GM19452 (cell line): ENCODE data around the gene SLIT3.

Source experiments
- ATAC-seq: cut with Tn5 transposase; IDR thresholded peaks from one replicate; pipeline ENCODE4 v1.9.1; 2021; ENCODE audit not compliant: unreplicated experiment

The SLIT3 gene

DNA sequence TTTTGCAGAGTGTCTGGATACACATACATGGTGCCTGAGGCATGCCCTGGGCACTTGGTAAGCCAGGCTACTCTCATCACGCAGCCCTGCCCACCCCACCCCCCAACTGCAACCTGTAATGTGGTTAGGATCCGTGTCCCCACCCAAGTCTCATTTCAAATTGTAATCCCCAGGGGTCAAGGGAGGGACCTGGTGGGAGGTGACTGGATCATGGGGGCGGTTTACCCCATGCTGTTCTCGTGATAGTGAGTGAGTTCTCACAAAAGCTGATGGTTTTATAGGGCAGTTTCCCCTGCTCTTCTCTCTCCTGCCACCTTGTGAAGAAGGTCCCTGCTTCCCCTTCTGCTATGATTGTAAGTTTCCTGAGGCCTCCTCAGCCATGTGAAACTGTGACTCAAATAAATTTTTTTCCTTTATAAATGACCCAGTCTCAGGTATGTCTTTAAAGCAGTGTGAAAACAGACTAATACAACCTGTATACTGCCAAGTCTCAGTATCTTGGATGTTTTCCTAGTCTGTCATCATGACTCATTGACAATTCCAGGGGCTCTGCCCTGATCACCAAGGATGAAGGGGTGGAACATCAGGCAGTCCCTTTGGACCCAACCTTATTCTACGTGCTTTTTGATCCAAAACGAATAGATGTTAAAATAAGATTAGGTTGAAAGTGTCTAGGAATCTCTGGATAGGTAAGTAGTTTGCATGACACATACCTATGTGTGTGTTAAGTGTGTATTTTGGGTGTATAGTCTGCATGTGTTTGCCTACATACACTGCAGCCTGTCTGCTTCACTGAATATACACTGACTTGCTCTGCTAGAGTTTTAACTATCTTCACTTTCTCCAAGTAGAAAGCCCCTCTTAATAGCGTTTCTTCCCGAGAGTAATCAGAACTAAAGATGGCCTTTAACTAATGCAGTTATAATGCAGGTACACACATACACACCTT is 293.8 kb downstream of the SLIT3 start:
- no peak for ATAC-seq

DNA sequence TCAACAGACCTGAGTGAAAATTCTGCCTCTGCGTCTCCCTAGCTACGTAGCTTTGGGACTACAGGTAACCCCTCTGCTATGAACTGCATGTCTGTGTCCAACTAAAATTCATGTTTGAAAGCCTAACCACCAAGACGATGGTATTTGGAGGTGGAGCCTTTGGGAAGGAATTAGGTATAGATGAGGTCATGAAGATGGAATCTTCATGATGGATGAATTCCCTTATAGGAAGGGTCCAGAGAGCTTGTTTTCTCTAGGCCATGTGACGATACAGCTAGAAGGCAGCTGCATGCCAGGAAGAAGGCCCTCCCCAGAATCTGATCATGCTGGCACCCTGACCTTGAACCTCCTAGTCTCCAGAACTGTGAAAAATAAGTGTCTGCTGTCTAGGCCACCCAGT is 296.4 kb downstream of the SLIT3 start:
- no peak for ATAC-seq

DNA sequence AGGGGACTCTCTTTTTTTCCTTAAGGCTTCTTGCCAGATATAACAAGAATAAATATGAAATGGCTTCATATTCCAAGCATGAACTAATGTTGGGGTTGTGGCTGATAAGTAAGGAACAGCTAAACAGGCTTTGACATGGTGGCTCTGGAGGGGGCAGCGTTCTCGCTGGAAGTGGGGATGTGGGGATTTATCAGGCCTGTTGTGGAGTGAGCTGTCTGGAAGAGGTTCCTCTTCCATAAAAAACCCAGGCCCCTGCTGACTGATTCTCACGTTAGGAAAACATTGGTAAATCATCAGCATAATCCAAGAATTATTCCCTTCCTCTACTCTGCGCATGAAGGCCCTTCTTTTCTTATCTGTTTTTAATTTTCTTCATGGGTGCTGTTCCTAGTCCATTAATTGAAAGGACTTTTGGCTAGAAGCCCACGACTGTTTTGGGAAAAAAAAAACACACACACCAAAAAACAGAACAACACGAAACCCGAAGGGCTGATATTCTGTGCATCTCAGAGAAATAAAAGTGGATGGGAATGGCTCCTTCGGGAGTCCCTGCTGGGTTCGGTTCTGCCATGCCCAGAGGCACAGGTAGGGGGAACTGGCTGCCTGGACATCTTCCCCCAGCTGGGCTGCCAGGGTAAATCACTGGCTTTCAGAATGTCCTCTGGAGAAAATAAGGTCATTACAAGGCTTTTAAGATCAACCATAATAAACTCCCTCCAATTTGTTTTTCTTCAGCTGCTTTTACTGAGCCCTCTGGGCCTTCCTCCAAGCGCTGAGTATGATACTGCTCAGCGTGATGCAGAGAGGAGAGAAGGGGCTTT is 297.0 kb downstream of the SLIT3 start:
- no peak for ATAC-seq

DNA sequence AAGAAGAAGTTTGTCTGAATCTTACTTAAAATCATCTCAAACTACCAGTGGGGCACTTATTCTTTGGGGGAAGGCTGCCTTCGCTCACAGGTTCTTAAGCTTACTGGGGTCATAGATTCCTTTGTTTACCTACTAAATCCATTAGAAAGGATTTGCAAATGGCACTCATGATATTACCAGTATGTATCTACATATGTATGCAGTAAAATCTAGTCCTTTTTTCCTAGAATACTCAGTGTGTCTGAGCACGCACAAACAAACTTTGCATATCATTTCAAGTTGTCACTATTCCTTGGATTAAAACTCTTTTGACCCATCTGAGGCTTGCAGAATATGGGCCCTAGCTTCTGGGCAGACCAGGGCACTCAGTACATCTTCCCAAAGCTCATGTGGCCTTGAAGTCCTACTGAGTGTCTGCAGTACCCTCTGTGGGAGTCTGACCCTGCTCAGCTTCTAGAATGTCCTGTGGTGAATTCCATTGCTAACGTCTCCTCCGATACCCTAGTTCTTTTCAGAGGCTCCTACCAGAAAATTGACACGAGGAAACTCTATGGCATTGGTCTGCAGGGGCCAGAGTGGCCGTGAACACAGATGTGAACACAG is 297.9 kb downstream of the SLIT3 start:
- ATAC-seq, result no peak

DNA sequence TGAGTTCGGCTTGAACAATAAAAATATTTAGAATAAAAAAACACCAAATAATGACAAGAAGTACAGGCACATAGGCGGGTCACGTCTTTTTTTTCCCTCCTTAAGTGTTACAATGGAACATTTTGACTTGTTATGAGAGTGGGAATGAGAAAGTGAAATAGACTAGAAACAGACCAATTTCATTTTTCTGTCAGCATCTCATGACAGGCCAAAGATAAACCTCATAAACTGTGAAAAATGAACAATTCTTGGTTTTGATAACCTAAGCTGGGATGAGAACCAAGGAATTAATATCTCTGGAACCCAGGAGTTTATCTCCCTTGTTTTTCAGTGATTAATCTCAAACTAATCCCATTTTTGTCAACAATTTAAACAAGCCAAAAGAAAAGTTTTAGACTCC is 299.5 kb downstream of the SLIT3 start:
- no peak for ATAC-seq

- no peak for ATAC-seq
Measured at GRCh38 chr5:168995024-168995423, 305.9 kb downstream of the SLIT3 start.

GRCh38 chr5:168992687-168993086 is 308.3 kb downstream of the SLIT3 start:
- ATAC-seq, result no peak

DNA sequence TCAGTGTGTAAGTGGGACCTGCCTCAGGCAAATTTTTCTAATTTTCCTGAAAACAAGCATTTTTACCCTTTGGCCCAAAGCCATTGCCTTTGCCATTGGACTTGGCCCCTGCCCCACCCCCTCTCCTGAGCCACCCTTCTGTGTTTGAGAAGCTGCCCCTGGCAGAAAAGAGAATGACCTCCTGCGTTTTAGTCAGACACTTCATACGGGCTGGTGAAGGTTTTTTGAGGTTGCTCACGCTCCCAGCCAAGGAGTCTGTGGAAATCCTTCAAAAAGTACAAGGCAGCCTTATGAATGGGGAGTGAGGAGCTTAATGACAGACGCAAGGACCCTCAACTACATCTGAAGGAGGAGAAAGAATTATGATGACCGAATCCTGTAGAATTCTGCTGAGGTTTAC is 308.9 kb downstream of the SLIT3 start:
- ATAC-seq, result no peak

DNA sequence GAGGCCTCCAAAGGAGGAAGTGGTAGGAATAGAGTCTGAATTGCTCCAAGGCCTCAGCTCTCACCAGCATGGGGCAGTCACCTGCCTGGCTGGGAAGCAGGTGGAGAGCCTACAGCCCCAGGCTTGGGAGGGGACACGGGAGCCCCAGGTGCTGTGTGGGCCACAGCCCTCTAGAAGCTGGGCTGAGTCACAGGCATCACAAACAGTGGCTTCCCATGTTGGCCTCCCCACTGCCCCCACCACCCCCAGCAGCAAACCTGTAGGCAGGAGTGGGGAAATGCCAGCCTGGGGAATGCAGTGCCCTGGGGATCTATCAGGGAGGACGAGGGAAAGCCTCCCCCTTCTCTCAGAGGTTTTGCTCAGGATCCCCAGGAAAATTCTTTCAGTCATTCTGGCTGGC is 309.6 kb downstream of the SLIT3 start:
- no peak for ATAC-seq

DNA sequence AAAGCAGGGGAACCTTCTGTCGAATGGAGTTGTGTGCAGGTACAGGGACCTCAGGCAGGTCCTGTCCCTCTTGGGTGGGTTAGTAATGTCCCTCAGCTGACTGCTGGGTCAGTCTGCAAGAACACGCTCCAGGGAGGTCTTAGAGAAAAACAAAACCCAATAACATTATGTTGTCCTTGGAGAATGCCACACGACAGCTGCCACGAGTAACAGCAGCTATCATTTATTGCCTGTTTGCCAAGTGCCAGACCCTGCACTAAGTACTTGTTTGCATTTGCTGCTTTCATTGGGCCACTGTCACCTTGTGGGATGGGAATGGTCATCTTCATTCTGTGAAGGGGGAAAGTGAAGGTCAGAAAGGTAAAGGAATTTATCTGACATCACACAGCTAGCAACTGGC is 310.3 kb downstream of the SLIT3 start:
- no peak for ATAC-seq

- ATAC-seq, result no peak
Measured at GRCh38 chr5:168989731-168990505, 311.0 kb downstream of the SLIT3 start.

- no peak for ATAC-seq
Measured at GRCh38 chr5:168988699-168989098, 312.2 kb downstream of the SLIT3 start.

GRCh38 chr5:168987543-168988300 is 313.2 kb downstream of the SLIT3 start:
- peak; percentile 65 for ATAC-seq

- no peak for ATAC-seq
Measured at GRCh38 chr5:168985454-168985853, 315.5 kb downstream of the SLIT3 start.

DNA sequence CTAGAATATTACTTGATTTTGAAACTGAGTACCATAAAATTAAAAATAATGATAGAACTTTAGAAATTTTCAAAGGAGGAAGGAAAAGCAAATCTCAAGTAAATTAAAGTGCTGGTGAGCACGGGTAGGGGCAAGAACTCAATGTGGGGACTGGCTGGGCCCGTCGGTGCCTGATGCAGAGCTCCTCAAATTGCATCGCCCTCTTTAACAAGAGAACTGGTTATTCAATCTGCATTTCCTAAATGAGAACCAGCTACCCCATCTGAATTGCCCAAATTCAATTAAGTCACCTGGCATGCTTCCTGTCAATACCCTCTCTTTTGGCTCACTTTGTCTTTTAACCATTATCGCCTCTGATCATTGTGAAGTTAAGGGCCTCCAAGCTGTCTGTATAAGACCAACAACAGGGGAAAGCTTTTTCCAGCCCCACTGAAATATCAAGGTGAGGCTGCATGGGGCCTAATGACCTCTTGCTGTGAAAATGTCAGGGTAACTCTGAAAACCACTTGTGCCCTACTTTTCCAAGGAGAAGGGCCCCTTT is 316.7 kb downstream of the SLIT3 start:
- no peak for ATAC-seq

DNA sequence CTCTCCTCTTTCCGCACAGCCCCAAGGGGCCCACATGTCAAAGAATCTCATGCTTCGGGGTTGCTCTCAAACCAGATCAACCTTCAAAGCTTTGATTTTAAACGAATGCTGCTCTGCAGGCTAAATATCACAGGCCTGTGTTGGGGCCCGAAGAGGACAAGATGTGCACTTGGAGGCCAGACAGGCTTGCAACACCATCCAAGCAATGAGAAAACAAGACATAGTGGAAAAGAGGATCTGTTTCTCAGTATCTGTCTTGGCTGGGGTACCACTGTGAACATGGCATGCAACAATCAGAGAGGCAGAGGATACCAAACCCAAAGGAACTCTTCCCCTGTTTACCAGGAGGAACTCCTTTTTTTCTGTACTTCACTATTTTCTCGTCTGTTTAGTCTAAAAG is 321.8 kb downstream of the SLIT3 start:
- no peak for ATAC-seq

DNA sequence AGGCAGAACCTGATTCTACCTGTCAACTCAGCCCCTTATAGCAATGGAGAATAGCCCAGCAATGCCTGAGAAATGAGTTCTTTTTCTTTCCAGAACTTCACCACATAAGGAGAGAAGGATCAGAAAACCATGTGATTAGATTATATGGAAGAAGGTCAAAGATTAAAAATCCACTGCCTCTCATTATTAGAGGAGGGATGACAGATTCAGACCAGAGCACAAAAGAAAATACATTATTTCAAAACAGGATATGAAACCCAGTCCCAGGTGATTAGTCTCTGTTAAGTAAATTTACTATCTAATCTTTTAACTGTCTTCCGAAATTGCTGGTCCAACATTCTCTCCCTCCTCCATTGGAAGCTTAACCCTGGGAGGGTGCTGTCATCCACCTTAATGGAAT is 322.4 kb downstream of the SLIT3 start:
- no peak for ATAC-seq

DNA sequence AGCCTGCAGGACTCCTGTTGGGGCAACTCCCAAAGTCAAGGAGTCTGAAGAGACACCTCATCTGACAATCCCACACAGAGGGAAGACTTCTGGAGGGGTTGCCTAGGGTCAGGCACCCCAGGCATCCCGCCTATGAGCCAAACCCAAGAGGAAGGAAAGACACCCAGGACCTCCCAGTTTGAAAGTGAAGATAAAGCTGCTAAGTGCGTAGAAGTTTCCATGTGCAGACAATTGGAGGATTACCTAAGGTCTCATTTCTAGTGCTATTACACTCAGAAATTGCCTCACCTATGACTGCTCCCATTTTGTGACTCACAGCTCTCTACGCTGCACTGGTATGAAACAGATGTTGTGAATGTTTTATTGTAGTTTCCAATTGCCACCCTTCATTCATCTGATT is 322.9 kb downstream of the SLIT3 start:
- no peak for ATAC-seq

DNA sequence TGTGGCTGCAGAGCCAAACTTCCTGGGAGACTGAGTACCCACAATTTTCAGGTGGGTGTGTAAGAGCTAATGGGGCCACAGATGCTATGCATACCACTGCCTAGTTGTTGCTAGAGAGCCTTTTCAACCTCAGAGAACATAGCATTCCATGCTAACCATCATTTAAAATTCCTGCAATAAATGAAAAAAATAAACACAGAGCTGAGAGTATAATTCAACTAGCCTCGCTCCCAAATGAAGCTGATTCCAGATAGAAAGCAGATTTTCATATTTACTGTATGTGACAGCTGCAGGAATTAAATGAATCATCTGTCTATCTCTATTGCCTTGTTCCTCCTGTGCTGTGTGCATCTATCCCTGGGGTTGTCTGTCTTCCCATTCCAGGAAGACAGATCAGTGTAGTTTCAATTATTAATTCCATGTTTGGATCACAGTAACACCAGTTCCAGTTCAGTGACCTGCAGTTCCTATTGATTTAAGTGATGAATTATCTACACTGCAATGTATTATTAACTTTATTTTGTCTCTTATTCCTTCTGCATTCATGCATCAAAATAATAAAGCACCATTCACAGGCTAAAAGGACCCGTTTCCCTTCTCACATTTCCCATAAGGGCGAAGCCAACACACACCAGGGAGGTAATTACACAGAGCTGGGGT is 324.5 kb downstream of the SLIT3 start:
- no peak for ATAC-seq
